ENCODE measurements around the gene TKTL1. TPM values are rescaled to one million over a fixed set of nuclear protein-coding genes. Genes with fewer than 3 reads are reported as not detected.
"Not testable (repeated sequence)": the region's sequence is repeated elsewhere in the genome, so short reads cannot be mapped to it uniquely, and the experiment has no call there.

TKTL1 gene
- not detected in 3 replicates for total RNA-seq
- long read RNA-seq = 0 reads

GRCh38 chrX:154295664-154296310 is at the start of gene TKTL1:
Gene TKTL1, plus strand, starts transcription at chrX:154295795. Its CDS starts 65 bp downstream, at chrX:154295860.
- no peaks in the 10 kb centered on the region for H3K36me3 Mint-ChIP-seq (ENCODE audit: low read depth)

GRCh38 chrX:154247377-154248045 is 48.1 kb upstream of the TKTL1 start:
- not testable (repeated sequence) for H3K4me3 Mint-ChIP-seq (ENCODE audit: unreplicated experiment); H3K36me3 Mint-ChIP-seq (ENCODE audit: low read depth); H3K4me1 Mint-ChIP-seq (ENCODE audit: low read depth); DNase-seq (ENCODE audit: low spot score); H3K9me3 Mint-ChIP-seq (ENCODE audit: low read depth); H3K27me3 Mint-ChIP-seq (ENCODE audit: low read depth); H3K27ac Mint-ChIP-seq (ENCODE audit: unreplicated experiment)

More at GRCh38 chrX:154295664-154296310, at the start of gene TKTL1:
- Mint-ChIP-seq H3K4me3 (ENCODE audit: unreplicated experiment) (no peak within 1 kb of the TSS), H3K4me1 (ENCODE audit: low read depth) (no peaks in the 10 kb centered on the region), H3K27me3 (ENCODE audit: low read depth) (no peaks in the 10 kb centered on the region), H3K9me3 (ENCODE audit: low read depth) (peaks cover 9% of the 10 kb centered on the region), H3K27ac (ENCODE audit: unreplicated experiment) (no peak within 1 kb of the TSS)
- no peak for TF ChIP-seq CTCF (IDR thresholded peaks at IDR 0.05)
- peak; percentile 68 for DNase-seq (ENCODE audit: low spot score)

- not testable (repeated sequence) for DNase-seq (ENCODE audit: low spot score); H3K27me3 Mint-ChIP-seq (ENCODE audit: low read depth); H3K4me3 Mint-ChIP-seq (ENCODE audit: unreplicated experiment); H3K9me3 Mint-ChIP-seq (ENCODE audit: low read depth); H3K27ac Mint-ChIP-seq (ENCODE audit: unreplicated experiment); H3K4me1 Mint-ChIP-seq (ENCODE audit: low read depth); H3K36me3 Mint-ChIP-seq (ENCODE audit: low read depth)
Observed at GRCh38 chrX:154248076-154248475, 47.5 kb upstream of the TKTL1 start.

GRCh38 chrX:154257282-154257681 is 38.3 kb upstream of the TKTL1 start, which contains the start of gene OPN1MW3:
Gene OPN1MW3, plus strand, starts transcription at chrX:154257582. Its CDS starts 38 bp downstream, at chrX:154257620.
- not testable (repeated sequence) for H3K9me3 Mint-ChIP-seq (ENCODE audit: low read depth); H3K4me1 Mint-ChIP-seq (ENCODE audit: low read depth); H3K36me3 Mint-ChIP-seq (ENCODE audit: low read depth); DNase-seq (ENCODE audit: low spot score); H3K27me3 Mint-ChIP-seq (ENCODE audit: low read depth); H3K4me3 Mint-ChIP-seq (ENCODE audit: unreplicated experiment); H3K27ac Mint-ChIP-seq (ENCODE audit: unreplicated experiment)

- DNase-seq (ENCODE audit: low spot score); H3K4me3 Mint-ChIP-seq (ENCODE audit: unreplicated experiment); H3K27me3 Mint-ChIP-seq (ENCODE audit: low read depth); H3K36me3 Mint-ChIP-seq (ENCODE audit: low read depth); H3K4me1 Mint-ChIP-seq (ENCODE audit: low read depth); H3K9me3 Mint-ChIP-seq (ENCODE audit: low read depth); H3K27ac Mint-ChIP-seq (ENCODE audit: unreplicated experiment): not testable (repeated sequence)
Observed at GRCh38 chrX:154258711-154259110, 36.9 kb upstream of the TKTL1 start.

GRCh38 chrX:154263072-154263471 is 32.5 kb upstream of the TKTL1 start:
- H3K9me3 Mint-ChIP-seq (ENCODE audit: low read depth); DNase-seq (ENCODE audit: low spot score); H3K4me3 Mint-ChIP-seq (ENCODE audit: unreplicated experiment); H3K4me1 Mint-ChIP-seq (ENCODE audit: low read depth); H3K27ac Mint-ChIP-seq (ENCODE audit: unreplicated experiment); H3K36me3 Mint-ChIP-seq (ENCODE audit: low read depth); H3K27me3 Mint-ChIP-seq (ENCODE audit: low read depth): not testable (repeated sequence)

GRCh38 chrX:154269245-154269644 is 26.4 kb upstream of the TKTL1 start:
- not testable (repeated sequence) for H3K27ac Mint-ChIP-seq (ENCODE audit: unreplicated experiment); H3K4me3 Mint-ChIP-seq (ENCODE audit: unreplicated experiment); H3K36me3 Mint-ChIP-seq (ENCODE audit: low read depth); H3K9me3 Mint-ChIP-seq (ENCODE audit: low read depth); DNase-seq (ENCODE audit: low spot score); H3K4me1 Mint-ChIP-seq (ENCODE audit: low read depth); H3K27me3 Mint-ChIP-seq (ENCODE audit: low read depth)

- not testable (repeated sequence) for H3K9me3 Mint-ChIP-seq (ENCODE audit: low read depth); H3K36me3 Mint-ChIP-seq (ENCODE audit: low read depth); H3K4me1 Mint-ChIP-seq (ENCODE audit: low read depth); DNase-seq (ENCODE audit: low spot score); H3K27ac Mint-ChIP-seq (ENCODE audit: unreplicated experiment); H3K4me3 Mint-ChIP-seq (ENCODE audit: unreplicated experiment); H3K27me3 Mint-ChIP-seq (ENCODE audit: low read depth)
Observed at GRCh38 chrX:154284489-154285338, 10.9 kb upstream of the TKTL1 start.

- not testable (repeated sequence) for H3K36me3 Mint-ChIP-seq (ENCODE audit: low read depth); H3K27ac Mint-ChIP-seq (ENCODE audit: unreplicated experiment); H3K27me3 Mint-ChIP-seq (ENCODE audit: low read depth); H3K9me3 Mint-ChIP-seq (ENCODE audit: low read depth); H3K4me1 Mint-ChIP-seq (ENCODE audit: low read depth); H3K4me3 Mint-ChIP-seq (ENCODE audit: unreplicated experiment); DNase-seq (ENCODE audit: low spot score)
Observed at GRCh38 chrX:154286406-154286805, 9.2 kb upstream of the TKTL1 start.
